Panc1 (cell line): ENCODE results near the gene PPFIA4. TPM values are rescaled to one million over a fixed set of nuclear protein-coding genes. Genes with fewer than 3 reads are reported as not detected.

Experiments
- ATAC-seq: fragments of 200-7000 bp; cut with Tn5 transposase; 2 replicates; pipeline ENCODE4 v1.9.1; 2020; ENCODE audit warnings: mild to moderate bottlenecking, moderate library complexity
- BruUV-seq: library from RNA; stranded (reverse); fragments of 400-500 nt; replicated peaks from 2 replicates; lab custom pipeline; 2021; lab: Mats Ljungman, UMichigan
- CTCF ChIA-PET: fragments of 300-600 bp; sonication (Branson Sonifier 250); formaldehyde crosslinking; loops from one replicate; lab custom pipeline; 2022; ENCODE audit warnings: antibody characterized with exemption; lab: Charles Lee
- POLR2A ChIA-PET: fragments of 300-600 bp; sonication (Branson Sonifier 250); formaldehyde crosslinking; loops from one replicate; lab custom pipeline; 2022; ENCODE audit warnings: antibody characterized with exemption; lab: Charles Lee
- DNase-seq: peaks from one replicate; pipeline ENCODE4 v3.0.0-alpha.2; 2010; ENCODE audit warnings: low read depth, low spot score
- H3K27ac ChIP-seq: 2 replicates; pipeline ENCODE4 v1.5.1; 2011; ENCODE audit warnings: mild to moderate bottlenecking, low read length, inconsistent platforms
- H3K27me3 ChIP-seq: fragments of 200-500 bp; sonication (Bioruptor generic); 2 replicates; pipeline ENCODE4 v1.6.0; 2014; ENCODE audit warnings: low read length, inconsistent platforms; ENCODE audit not compliant: control insufficient read depth, insufficient read depth
- H3K36me3 ChIP-seq: fragments of 200-500 bp; sonication (Bioruptor generic); 2 replicates; pipeline ENCODE4 v1.5.1; 2014; ENCODE audit warnings: inconsistent platforms, mild to moderate bottlenecking, low read length, moderate library complexity; ENCODE audit not compliant: control insufficient read depth, insufficient read depth
- H3K4me1 ChIP-seq: 2 replicates; pipeline ENCODE4 v1.5.1; 2011; ENCODE audit warnings: inconsistent platforms, mild to moderate bottlenecking, low read length, moderate library complexity; ENCODE audit not compliant: control insufficient read depth, insufficient read depth
- H3K4me3 ChIP-seq, 2 experiments: 2 replicates each; pipeline ENCODE4 v1.5.1; 2011 to 2012; ENCODE audit warnings: low read depth in 2 of 2, low read length in 2 of 2, mild to moderate bottlenecking in 2 of 2, inconsistent platforms in 1 of 2, moderate library complexity in 1 of 2
- H3K9me3 ChIP-seq: fragments of 200-500 bp; sonication (Bioruptor generic); 2 replicates; pipeline ENCODE4 v1.5.1; 2014; ENCODE audit warnings: low read depth, mild to moderate bottlenecking, inconsistent platforms, low read length, moderate library complexity; ENCODE audit not compliant: control insufficient read depth, insufficient read depth
- POLR2AphosphoS5 ChIP-seq: IDR thresholded peaks from 2 replicates; pipeline ENCODE4 v1.6.1; 2012; ENCODE audit warnings: mild to moderate bottlenecking, low read depth, low read length, moderate library complexity
- REST ChIP-seq, 2 experiments: IDR thresholded peaks; 2 replicates each; pipeline ENCODE4 v1.6.1; 2011 to 2012; ENCODE audit warnings: low read depth in 2 of 2, control low read depth in 1 of 2, low read length in 1 of 2, mild to moderate bottlenecking in 1 of 2, moderate library complexity in 1 of 2; ENCODE audit not compliant: insufficient read depth in 1 of 2
- SIN3A ChIP-seq: IDR thresholded peaks from 2 replicates; pipeline ENCODE4 v1.6.1; 2012; ENCODE audit warnings: low read depth, mild to moderate bottlenecking, low read length, moderate library complexity, borderline replicate concordance; ENCODE audit not compliant: insufficient read depth
- TCF7L2 ChIP-seq: IDR thresholded peaks from 2 replicates; pipeline ENCODE4 v1.6.1; 2011; ENCODE audit warnings: mild to moderate bottlenecking, low read depth, low read length, inconsistent platforms
- in situ Hi-C: cut with HindIII; loops from 2 replicates; pipeline ENCODE4 v1.10.0; 2016; ENCODE audit warnings: low sequenced_read_pairs, low pct_unique_long_range_greater_than_20kb
- intact Hi-C: fragments of 100-400 bp; cut with micrococcal nuclease; formaldehyde crosslinking; loops from one replicate; pipeline ENCODE4 v1.10.0; 2022; ENCODE audit not compliant: unreplicated experiment
- total RNA-seq: library from RNA; stranded (reverse); gene quantifications from one replicate; pipeline ENCODE4 v1.2.1, GENCODE V29; 2021; ENCODE audit not compliant: unreplicated experiment
- TF ChIP-seq, protein P1 (sequence below): fragments of 450-650 bp; IDR thresholded peaks from 2 replicates; pipeline ENCODE4 v1.5.1; 2017; ENCODE audit warnings: mild to moderate bottlenecking

PPFIA4 gene
- total RNA-seq, 1 experiment from 2014 or later, result 1.9 TPM

- ChIA-PET CTCF (interaction anchor here (0.6 to 1.3 kb wide), 3 partner anchors 97 to 1778 kb away, joined by 5 to 12 read pairs (median 6); no protein-coding TSS in a partner anchor), POLR2A (interaction anchor here (0.6 kb wide), 1 partner anchor 176 kb away, joined by 3 read pairs; no protein-coding TSS in a partner anchor)
- Histone ChIP-seq H3K36me3 (no peaks in the 10 kb centered on the region), H3K27ac (no peak overlapping the region), H3K4me3 (no peak overlapping the region), H3K4me1 (no peaks in the 10 kb centered on the region), H3K9me3 (no peaks in the 10 kb centered on the region), H3K27me3 (no peaks in the 10 kb centered on the region)
- DNase-seq, result no peak
- in situ Hi-C loops, result no loop called here
- no peak for ATAC-seq
- no peak for TF ChIP-seq TCF7L2
- no peak for TF ChIP-seq REST (IDR thresholded peaks at IDR 0.05; ENCODE audit: insufficient read depth in 1 of 2, low read depth in 2 of 2, low read length in 1 of 2)
- no peak for TF ChIP-seq POLR2AphosphoS5
- TF ChIP-seq SIN3A, result no peak
- TF ChIP-seq, protein P1, sequence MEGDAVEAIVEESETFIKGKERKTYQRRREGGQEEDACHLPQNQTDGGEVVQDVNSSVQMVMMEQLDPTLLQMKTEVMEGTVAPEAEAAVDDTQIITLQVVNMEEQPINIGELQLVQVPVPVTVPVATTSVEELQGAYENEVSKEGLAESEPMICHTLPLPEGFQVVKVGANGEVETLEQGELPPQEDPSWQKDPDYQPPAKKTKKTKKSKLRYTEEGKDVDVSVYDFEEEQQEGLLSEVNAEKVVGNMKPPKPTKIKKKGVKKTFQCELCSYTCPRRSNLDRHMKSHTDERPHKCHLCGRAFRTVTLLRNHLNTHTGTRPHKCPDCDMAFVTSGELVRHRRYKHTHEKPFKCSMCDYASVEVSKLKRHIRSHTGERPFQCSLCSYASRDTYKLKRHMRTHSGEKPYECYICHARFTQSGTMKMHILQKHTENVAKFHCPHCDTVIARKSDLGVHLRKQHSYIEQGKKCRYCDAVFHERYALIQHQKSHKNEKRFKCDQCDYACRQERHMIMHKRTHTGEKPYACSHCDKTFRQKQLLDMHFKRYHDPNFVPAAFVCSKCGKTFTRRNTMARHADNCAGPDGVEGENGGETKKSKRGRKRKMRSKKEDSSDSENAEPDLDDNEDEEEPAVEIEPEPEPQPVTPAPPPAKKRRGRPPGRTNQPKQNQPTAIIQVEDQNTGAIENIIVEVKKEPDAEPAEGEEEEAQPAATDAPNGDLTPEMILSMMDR, result no peak
- intact Hi-C loops, result no loop called here
- BruUV-seq, result no TSS peak
These were observed 17.7 kb downstream of the PPFIA4 start for GRCh38 chr1:203043830-203044545.

- TF ChIP-seq, protein P1, result no peak
- TF ChIP-seq TCF7L2 (no peak), REST (IDR thresholded peaks at IDR 0.05; ENCODE audit: insufficient read depth in 1 of 2, low read depth in 2 of 2, low read length in 1 of 2) (no peak), SIN3A (no peak), POLR2AphosphoS5 (no peak)
- Histone ChIP-seq H3K4me3 (no peak overlapping the region), H3K36me3 (no peaks in the 10 kb centered on the region), H3K27ac (no peak overlapping the region), H3K4me1 (no peaks in the 10 kb centered on the region), H3K27me3 (no peaks in the 10 kb centered on the region), H3K9me3 (no peaks in the 10 kb centered on the region)
- in situ Hi-C loops, result no loop called here
- intact Hi-C loops, result no loop called here
- ChIA-PET POLR2A (no interaction called here), CTCF (interaction anchor here (0.7 to 0.9 kb wide), 2 partner anchors 223 to 292 kb away, joined by 3 to 6 read pairs; no protein-coding TSS in a partner anchor)
- ATAC-seq (no peak), DNase-seq (no peak)
- no TSS peak for BruUV-seq
These were observed 18.4 kb downstream of the PPFIA4 start for GRCh38 chr1:203044546-203045250.
